GM10266 (cell line): ENCODE results near the gene PCAT6.

Experiments used
- DNase-seq: peaks from one replicate; pipeline ENCODE4 v3.0.0; 2012; ENCODE audit errors: extremely low spot score
- TF ChIP-seq, protein P1 (sequence below): IDR thresholded peaks from 2 replicates; pipeline ENCODE4 v1.5.1; 2012; ENCODE audit warnings: mild to moderate bottlenecking, low read depth; ENCODE audit not compliant: control insufficient read depth, insufficient read depth; ENCODE audit errors: missing control alignments

The PCAT6 gene

DNA sequence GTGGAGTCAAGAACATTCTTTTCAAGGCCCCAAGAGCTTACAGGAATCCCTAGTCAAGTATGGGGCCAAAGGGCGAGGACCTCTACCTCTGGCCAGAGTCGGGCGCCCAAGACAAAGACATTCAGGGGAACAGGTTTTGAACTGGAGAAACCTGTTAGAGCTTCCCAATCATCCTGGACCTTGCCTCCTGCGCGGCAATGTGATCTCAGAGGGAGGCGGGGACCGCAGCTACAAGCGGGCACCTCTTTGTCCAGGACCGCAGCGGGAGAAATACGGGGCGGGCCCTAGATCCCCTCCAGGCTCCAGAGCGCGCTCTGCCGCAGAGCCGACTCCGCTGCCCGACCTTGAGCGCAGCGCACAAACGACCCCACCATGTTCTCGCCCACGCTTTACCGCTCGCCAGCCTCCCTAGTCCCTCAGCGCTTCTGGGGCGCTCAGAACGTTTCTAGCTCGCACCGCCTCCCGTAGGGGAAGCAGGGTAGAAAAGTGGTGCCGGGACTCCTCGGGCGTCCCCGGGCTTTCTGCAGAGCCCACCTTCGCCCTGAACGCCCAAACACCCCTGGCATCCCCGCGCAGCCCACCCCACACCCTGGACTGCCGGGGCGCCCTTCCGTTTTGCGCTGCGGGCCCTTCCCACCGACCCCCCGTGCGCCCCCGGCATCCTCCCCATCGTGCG is 50.1 kb downstream of the PCAT6 start:
- DNase-seq, result peak; percentile 36
- TF ChIP-seq, protein P1, sequence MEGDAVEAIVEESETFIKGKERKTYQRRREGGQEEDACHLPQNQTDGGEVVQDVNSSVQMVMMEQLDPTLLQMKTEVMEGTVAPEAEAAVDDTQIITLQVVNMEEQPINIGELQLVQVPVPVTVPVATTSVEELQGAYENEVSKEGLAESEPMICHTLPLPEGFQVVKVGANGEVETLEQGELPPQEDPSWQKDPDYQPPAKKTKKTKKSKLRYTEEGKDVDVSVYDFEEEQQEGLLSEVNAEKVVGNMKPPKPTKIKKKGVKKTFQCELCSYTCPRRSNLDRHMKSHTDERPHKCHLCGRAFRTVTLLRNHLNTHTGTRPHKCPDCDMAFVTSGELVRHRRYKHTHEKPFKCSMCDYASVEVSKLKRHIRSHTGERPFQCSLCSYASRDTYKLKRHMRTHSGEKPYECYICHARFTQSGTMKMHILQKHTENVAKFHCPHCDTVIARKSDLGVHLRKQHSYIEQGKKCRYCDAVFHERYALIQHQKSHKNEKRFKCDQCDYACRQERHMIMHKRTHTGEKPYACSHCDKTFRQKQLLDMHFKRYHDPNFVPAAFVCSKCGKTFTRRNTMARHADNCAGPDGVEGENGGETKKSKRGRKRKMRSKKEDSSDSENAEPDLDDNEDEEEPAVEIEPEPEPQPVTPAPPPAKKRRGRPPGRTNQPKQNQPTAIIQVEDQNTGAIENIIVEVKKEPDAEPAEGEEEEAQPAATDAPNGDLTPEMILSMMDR, result no peak
